Endothelial cell of umbilical vein (primary cell): ENCODE measurements around the gene SYCP2. TPM values are rescaled to one million over a fixed set of nuclear protein-coding genes. Genes with fewer than 3 reads are reported as not detected.

Experiments
- BruUV-seq: library from RNA; stranded (reverse); fragments of 400-500 nt; replicated peaks from 2 replicates; lab custom pipeline; 2021; lab: Mats Ljungman, UMichigan
- CTCF ChIA-PET: fragments of 300-600, 350-600 bp; sonication (Branson Sonifier 250); formaldehyde crosslinking; loops from one replicate; lab custom pipeline; 2021; ENCODE audit warnings: antibody characterized with exemption, inconsistent platforms; lab: Charles Lee
- POLR2A ChIA-PET: fragments of 300-600, 350-600 bp; sonication (Branson Sonifier 250); formaldehyde crosslinking; loops from one replicate; lab custom pipeline; 2021; ENCODE audit warnings: antibody characterized with exemption, inconsistent platforms; lab: Charles Lee
- DNase-seq: peaks from one replicate; pipeline ENCODE4 v3.0.0-alpha.2; 2011; ENCODE audit warnings: low read depth, low spot score
- FAIRE-seq: peaks from 2 replicates; lab custom pipeline; 2011; peaks lifted over from hg19 to GRCh38; lab: Jason Lieb, UNC
- H2AFZ ChIP-seq: 2 replicates; pipeline ENCODE4 v1.6.0; 2012; ENCODE audit warnings: low read depth, low read length, control low read depth, inconsistent platforms
- H3K27ac ChIP-seq: 2 replicates; pipeline ENCODE4 v1.5.1; 2011; ENCODE audit warnings: low read depth, mild to moderate bottlenecking, control low read depth, low read length, moderate library complexity; ENCODE audit not compliant: insufficient read depth
- H3K27me3 ChIP-seq, 2 experiments: 2 replicates each; pipeline versions ENCODE4 v1.6.0 to v1.6.1; 2011; ENCODE audit warnings: low read length in 2 of 2, mixed read lengths in 1 of 2; ENCODE audit not compliant: control insufficient read depth in 2 of 2, insufficient read depth in 2 of 2
- H3K36me3 ChIP-seq, 2 experiments: 2 replicates in 1 of 2; 3 replicates in 1 of 2; pipeline ENCODE4 v1.5.1; 2011; ENCODE audit warnings: low read length in 2 of 2, mild to moderate bottlenecking in 1 of 2, moderate library complexity in 1 of 2; ENCODE audit not compliant: control insufficient read depth in 2 of 2, insufficient read depth in 2 of 2; ENCODE audit errors: extremely low read depth in 1 of 2
- H3K4me1 ChIP-seq: 3 replicates; pipeline ENCODE4 v1.5.1; 2011; ENCODE audit warnings: mild to moderate bottlenecking, low read length; ENCODE audit not compliant: control insufficient read depth, insufficient read depth; ENCODE audit errors: extremely low read depth
- H3K4me2 ChIP-seq: 2 replicates; pipeline ENCODE4 v1.6.1; 2011; ENCODE audit warnings: low read length, control low read depth, mixed read lengths; ENCODE audit not compliant: insufficient read depth
- H3K4me3 ChIP-seq, 3 experiments: fragments of 200-600 bp in 1 of 3; sonication (generic), shearing (Covaris generic) in 1 of 3; replicated peaks in 1 of 3; 2 replicates each; pipeline ENCODE4 v1.5.1; 2011 to 2016; ENCODE audit warnings: control low read depth in 3 of 3, low read length in 3 of 3, mild to moderate bottlenecking in 2 of 3, inconsistent platforms in 1 of 3, low read depth in 1 of 3, moderate library complexity in 1 of 3; ENCODE audit not compliant: insufficient read depth in 1 of 3
- H3K79me2 ChIP-seq: 2 replicates; pipeline ENCODE4 v1.6.0; 2012; ENCODE audit warnings: low read length, inconsistent platforms; ENCODE audit not compliant: control insufficient read depth, insufficient read depth
- H3K9ac ChIP-seq: replicated peaks from 2 replicates; pipeline ENCODE3; 2011; ENCODE audit warnings: low read length, control low read depth; ENCODE audit not compliant: insufficient read depth; ENCODE audit errors: extremely low read depth
- H3K9me1 ChIP-seq: replicated peaks from 3 replicates; pipeline ENCODE4 v1.6.0; 2011; ENCODE audit warnings: mild to moderate bottlenecking, low read length; ENCODE audit not compliant: control insufficient read depth, insufficient read depth; ENCODE audit errors: extremely low read depth
- H3K9me3 ChIP-seq: replicated peaks from 2 replicates; pipeline ENCODE4 v1.5.1; 2012; ENCODE audit warnings: low read length, inconsistent platforms; ENCODE audit not compliant: control insufficient read depth, insufficient read depth
- H4K20me1 ChIP-seq: replicated peaks from 2 replicates; pipeline ENCODE3; 2011; ENCODE audit warnings: mild to moderate bottlenecking, low read length; ENCODE audit not compliant: control insufficient read depth, insufficient read depth; ENCODE audit errors: extremely low read depth
- EZH2 ChIP-seq: IDR thresholded peaks from 2 replicates; pipeline ENCODE4 v1.6.1; 2012; ENCODE audit warnings: borderline replicate concordance, low read depth, mild to moderate bottlenecking, moderate library complexity, low read length, inconsistent platforms; ENCODE audit not compliant: severe bottlenecking
- FOS ChIP-seq: IDR thresholded peaks from 2 replicates; pipeline ENCODE4 v1.6.1; 2011; ENCODE audit warnings: mild to moderate bottlenecking, low read length, moderate library complexity, borderline replicate concordance; ENCODE audit not compliant: insufficient read depth
- GATA2 ChIP-seq: IDR thresholded peaks from 2 replicates; pipeline ENCODE4 v1.7.0; 2011; ENCODE audit warnings: low read depth, mild to moderate bottlenecking, moderate library complexity, mixed read lengths, low read length; ENCODE audit not compliant: insufficient read length, insufficient read depth
- JUN ChIP-seq: IDR thresholded peaks from 2 replicates; pipeline ENCODE4 v1.6.1; 2011; ENCODE audit warnings: borderline replicate concordance, low read depth; ENCODE audit not compliant: insufficient read length, insufficient read depth
- MYC ChIP-seq: IDR thresholded peaks from one replicate; pipeline ENCODE4 v1.6.1; 2011; ENCODE audit warnings: mild to moderate bottlenecking, low read depth, low read length
- POLR2A ChIP-seq: IDR thresholded peaks from 2 replicates; pipeline ENCODE4 v1.6.1; 2012; ENCODE audit warnings: low read depth, mild to moderate bottlenecking, control low read depth, low read length
- POLR2AphosphoS5 ChIP-seq: IDR thresholded peaks from 2 replicates; pipeline ENCODE4 v1.6.1; 2012; ENCODE audit warnings: low read depth, mild to moderate bottlenecking, control low read depth, low read length, moderate library complexity; ENCODE audit not compliant: insufficient read depth
- dilution Hi-C: fragments of 300-500 bp; cut with MboI; formaldehyde crosslinking; loops from one replicate; pipeline ENCODE4 v1.15.0; 2019; ENCODE audit warnings: low sequenced_read_pairs; ENCODE audit not compliant: extremely low pct_ligation_motif_present
- intact Hi-C: fragments of 100-400 bp; cut with micrococcal nuclease; formaldehyde crosslinking; loops from one replicate; pipeline ENCODE4 v1.10.0; 2022
- polyA plus RNA-seq, 4 experiments: library from polyadenylated mRNA; depleted of rRNA in 3 of 4; stranded (reverse) in 3 of 4; unstranded in 1 of 4; fragments of >200 nt; gene quantifications; 2 replicates each; pipeline versions ENCODE4 v1.2.1 to v1.2.3, GENCODE V29; 2011 to 2012; ENCODE audit warnings: missing spikeins in 1 of 4
- total RNA-seq: library from RNA; stranded (reverse); gene quantifications from 2 replicates; pipeline ENCODE4 v1.2.3, GENCODE V29; 2021
- TF ChIP-seq, protein P1 (sequence below), 2 donors: IDR thresholded peaks; 1 replicate in 1 of 2; 2 replicates in 1 of 2; pipeline ENCODE4 v1.5.1; 2011; ENCODE audit warnings: low read length in 2 of 2, mild to moderate bottlenecking in 2 of 2, moderate library complexity in 2 of 2, control low read depth in 1 of 2, inconsistent platforms in 1 of 2, low read depth in 1 of 2; ENCODE audit not compliant: insufficient read depth in 1 of 2; ENCODE audit errors: extremely low read depth in 1 of 2
- TF ChIP-seq, protein P2 (sequence below): IDR thresholded peaks from 2 replicates; pipeline ENCODE4 v1.6.1; 2011; ENCODE audit not compliant: insufficient read depth, insufficient read length

Gene SYCP2
- total and polyA plus RNA-seq, 2 donors (not counting 3 experiments of a cell fraction or from before 2014, with no cell fraction given) = 0.07 to 0.35 TPM

DNA sequence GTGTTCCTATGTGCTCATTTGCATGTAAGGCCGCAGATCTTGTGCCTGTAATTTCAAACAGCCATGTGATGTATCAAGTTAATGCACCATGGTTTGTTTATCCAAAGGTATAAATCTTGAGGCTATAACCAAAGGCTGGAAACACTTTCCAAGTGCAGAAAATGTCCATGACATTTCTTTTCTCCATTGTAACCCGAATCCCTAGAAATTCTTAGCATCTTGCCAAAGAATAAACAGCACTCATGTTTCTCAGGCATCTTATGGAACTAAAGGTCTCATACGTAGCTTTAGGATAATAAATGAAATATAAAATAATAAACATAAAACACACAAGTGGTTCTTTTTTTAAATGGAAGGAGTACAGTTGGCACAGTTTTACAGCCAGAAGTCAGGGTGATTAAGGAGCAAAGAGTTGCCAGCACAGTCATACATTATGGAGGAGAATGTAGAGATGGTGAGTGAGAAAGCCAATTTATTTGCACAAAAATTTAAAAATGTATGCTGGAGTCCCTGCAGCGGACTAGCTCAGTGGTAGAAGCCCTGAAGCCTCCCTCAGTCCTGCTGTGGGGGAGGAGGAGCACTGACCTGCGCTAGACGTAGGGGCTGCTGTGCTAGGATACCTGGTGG, 42.8 kb upstream of the SYCP2 start:
- H3K36me3 ChIP-seq = no peaks in the 10 kb centered on the region
- H4K20me1 ChIP-seq = no peaks in the 10 kb centered on the region
- H3K9me3 ChIP-seq = no peaks in the 10 kb centered on the region
- dilution Hi-C loops (no loop called here), intact Hi-C loops (no loop called here)
- H2AFZ ChIP-seq = no peak overlapping the region
- no peaks in the 10 kb centered on the region for H3K9me1 ChIP-seq
- no peak for DNase-seq
- H3K79me2 ChIP-seq = no peaks in the 10 kb centered on the region
- CTCF ChIA-PET = no interaction called here
- FAIRE-seq = no peak
- no peak for TF ChIP-seq JUN
- no peak for TF ChIP-seq POLR2A
- no peak for TF ChIP-seq EZH2
- no peak for TF ChIP-seq MYC
- TF ChIP-seq POLR2AphosphoS5 = no peak
- no peak for TF ChIP-seq FOS
- TF ChIP-seq, protein P1, sequence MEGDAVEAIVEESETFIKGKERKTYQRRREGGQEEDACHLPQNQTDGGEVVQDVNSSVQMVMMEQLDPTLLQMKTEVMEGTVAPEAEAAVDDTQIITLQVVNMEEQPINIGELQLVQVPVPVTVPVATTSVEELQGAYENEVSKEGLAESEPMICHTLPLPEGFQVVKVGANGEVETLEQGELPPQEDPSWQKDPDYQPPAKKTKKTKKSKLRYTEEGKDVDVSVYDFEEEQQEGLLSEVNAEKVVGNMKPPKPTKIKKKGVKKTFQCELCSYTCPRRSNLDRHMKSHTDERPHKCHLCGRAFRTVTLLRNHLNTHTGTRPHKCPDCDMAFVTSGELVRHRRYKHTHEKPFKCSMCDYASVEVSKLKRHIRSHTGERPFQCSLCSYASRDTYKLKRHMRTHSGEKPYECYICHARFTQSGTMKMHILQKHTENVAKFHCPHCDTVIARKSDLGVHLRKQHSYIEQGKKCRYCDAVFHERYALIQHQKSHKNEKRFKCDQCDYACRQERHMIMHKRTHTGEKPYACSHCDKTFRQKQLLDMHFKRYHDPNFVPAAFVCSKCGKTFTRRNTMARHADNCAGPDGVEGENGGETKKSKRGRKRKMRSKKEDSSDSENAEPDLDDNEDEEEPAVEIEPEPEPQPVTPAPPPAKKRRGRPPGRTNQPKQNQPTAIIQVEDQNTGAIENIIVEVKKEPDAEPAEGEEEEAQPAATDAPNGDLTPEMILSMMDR (IDR thresholded peaks at IDR 0.05; ENCODE audit: extremely low read depth in 1 of 2, insufficient read depth in 1 of 2, low read depth in 1 of 2, low read length in 2 of 2) = no peak
- no peak for TF ChIP-seq GATA2
- TF ChIP-seq, protein P2, sequence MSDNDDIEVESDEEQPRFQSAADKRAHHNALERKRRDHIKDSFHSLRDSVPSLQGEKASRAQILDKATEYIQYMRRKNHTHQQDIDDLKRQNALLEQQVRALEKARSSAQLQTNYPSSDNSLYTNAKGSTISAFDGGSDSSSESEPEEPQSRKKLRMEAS = no peak
- H3K9ac ChIP-seq = no peak overlapping the region
- no peaks in the 10 kb centered on the region for H3K27me3 ChIP-seq
- no peak overlapping the region for H3K27ac ChIP-seq
- H3K4me1 ChIP-seq = no peaks in the 10 kb centered on the region
- POLR2A ChIA-PET = no interaction called here
- H3K4me3 ChIP-seq = no peak overlapping the region
- no peak overlapping the region for H3K4me2 ChIP-seq
- BruUV-seq = no TSS peak
